HG02973 (cell line): Measurements from ENCODE around the gene DUSP23.
A peak's percentile ranks its signal among the peaks of the same experiment; 100 is the strongest.

ENCODE experiments used
- ATAC-seq: cut with Tn5 transposase; IDR thresholded peaks from one replicate; pipeline ENCODE4 v1.9.1; 2021; ENCODE audit warnings: moderate library complexity; ENCODE audit not compliant: unreplicated experiment

DUSP23 gene

DNA sequence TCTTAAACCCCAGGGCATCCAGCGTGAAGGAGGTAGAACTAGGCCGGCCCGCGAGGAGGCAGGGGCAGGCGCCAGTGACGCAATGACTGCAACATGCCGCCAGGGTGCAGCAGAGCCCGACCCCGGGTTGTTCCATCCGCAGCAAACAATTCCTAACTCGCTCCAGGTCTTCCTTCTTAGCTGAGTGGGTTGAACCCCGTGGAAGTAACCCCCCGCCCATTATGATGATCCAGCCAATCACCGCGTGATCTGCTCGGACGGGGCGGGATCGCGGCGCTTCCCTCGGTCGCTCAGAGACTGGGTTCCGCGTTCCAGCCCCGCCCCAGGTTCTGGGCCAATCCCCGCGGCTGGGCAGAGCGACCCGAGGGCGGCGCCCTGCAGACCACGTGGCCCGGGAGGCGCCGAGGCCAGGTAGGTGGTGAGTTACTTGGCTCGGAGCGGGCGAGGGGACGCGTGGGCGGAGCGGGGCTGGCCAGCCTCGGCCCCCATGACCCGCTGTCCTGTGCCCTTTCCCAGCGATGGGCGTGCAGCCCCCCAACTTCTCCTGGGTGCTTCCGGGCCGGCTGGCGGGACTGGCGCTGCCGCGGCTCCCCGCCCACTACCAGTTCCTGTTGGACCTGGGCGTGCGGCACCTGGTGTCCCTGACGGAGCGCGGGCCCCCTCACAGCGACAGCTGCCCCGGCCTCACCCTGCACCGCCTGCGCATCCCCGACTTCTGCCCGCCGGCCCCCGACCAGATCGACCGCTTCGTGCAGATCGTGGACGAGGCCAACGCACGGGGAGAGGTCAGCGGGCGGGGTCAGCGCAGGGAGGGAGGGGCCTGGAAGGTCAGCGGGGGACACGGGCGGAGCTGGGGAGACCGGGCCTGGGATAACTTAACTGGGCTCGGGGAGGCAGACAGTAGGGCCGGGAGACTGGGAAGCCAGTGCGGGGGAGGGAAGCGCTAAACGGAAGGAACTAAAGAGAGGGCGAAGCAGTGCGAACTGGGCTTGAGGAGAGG is at the start of gene DUSP23:
TSS of gene DUSP23 (plus strand) at position 380 of the 1,000 bp plus-strand sequence. CDS start at position 519, 139 bp downstream.
- peak; percentile 99 for ATAC-seq

DNA sequence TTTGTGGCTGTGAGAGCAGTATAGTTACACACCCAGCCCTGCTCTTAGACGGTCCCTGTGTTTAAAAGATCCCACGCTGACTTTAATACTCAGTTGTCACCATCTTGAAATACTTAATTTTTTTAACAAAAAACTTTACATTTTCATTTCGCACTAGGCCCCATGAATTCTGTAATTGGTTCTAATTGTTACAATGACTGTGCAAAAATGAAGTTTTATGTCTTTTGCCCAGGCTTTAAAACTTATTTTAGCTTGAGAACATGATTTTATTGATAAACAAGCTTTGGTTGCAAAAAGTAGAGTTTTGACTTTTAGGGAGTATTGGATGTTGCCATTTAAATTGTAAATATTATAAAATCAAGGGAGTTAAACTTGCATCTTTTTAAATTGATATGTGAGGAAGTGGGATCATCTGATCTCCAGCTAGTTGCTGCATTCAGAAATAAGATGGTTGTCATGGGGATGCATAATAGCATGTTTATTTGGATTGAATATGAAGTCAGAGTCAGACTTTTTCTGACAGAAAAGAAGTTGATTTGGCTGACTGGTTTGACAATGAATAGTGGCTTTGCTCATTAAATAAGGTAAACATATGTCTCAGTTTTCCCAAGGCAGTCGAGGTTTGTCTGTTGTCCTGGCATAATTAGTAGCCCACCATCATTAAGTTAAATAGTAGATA is 43.4 kb upstream of the DUSP23 start:
- no peak for ATAC-seq

DNA sequence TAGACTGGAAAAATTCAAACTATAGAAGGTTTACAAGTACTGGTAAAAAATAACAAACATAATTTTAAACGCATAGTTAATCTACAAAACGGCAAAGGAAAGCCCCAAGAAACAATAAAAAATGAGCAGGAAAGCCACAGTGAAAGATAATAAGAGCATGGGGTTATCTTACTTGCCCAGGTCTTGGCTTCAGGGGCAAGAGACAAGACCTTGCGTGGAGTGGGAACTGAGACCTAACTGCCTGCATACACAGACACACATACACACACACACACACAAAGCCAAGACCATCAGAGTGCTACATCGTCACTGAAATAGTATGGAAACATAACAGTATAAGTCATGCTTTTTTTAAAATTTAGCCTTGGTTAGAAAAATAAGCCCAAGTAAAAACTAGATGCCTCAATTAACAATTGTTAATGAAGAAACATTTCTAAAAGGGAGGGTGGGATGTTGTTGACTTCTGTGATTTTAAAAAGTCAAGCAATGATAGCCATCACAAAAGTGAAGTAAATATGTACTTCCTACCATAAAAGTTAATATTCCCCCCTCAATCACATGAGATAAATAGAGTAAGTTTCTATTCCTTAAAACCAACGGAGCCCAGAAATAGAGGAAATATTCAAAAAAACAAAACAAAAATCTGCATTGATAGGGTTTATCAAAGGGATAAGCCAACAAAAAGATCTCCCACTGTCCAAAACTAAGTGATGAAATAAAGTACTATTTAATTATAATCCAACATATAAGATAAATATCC is 36.9 kb upstream of the DUSP23 start:
- no peak for ATAC-seq

DNA sequence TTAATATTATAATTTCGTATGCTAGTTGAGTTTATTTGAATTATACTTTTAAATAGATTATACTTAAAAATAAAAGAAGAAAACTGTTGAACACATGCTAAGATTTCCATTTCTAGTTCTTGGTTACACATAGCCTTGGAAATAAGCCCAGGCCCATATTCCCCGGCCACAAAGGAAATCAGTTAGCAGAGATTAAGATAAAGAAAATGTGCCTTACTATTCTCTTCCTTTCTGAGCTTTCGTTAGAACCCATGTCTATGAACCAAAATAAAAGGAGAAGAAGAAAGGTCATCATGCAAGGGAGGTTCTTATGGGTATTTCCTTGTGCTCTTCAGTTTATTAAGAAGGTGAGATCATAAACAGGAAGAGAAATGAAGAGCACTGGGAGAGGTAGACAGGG is 34.1 kb upstream of the DUSP23 start:
- no peak for ATAC-seq

DNA sequence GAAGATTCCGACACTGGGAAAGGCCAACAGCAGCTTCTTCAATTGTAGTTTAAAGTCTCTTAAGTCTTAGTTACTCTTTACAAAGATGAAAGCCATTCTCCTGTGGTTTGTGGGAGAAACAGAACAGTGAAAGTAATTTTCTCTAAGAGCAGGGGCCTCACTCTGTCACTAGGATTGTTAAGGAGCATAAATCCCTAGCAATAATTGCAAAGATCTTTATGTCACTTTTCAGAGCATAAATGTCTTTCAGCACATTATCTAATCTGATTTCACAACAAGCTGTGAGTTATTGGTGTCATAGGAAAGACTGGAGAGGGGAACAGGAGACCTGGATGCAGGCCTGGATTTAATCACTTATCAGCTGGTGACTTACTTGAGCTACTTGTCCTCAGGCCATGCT is 32.4 kb upstream of the DUSP23 start:
- no peak for ATAC-seq

DNA sequence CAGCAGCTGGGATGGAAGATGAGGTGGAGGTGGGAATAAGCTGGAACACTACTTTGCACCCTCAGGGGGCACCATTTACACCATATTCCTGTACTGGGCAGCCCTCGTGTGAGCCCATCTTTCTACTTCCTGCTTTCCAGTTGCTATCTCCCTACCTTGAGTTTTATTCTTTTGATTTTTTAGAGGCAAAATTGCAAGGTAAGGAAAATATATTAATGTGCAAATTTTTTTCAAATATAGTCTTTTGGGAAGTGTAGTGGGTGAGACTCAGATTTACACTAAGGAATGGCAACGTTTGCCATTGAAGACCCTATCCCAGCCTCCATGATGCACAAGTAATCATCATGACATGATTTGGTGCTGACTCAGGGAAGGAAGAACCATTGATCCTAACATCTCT is 31.1 kb upstream of the DUSP23 start:
- ATAC-seq = no peak

DNA sequence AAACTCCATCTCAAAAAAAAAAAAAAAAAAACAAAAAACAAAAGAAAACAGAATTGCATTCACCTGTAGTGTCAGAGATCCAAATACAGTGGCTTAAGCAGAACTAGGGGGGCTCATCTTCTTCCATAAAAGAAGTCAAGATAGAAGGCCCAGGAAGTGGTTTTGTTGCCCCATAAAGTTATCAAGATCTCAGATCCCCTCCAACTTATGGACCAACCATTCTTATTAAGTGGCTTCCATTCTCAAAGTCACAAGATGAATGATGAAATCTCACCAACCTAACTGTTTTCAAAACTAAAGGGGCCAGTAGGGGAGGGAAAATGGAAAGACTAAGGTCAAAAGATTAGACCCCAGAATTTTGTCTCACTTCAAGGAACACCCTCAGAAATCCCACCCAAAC is 30.1 kb upstream of the DUSP23 start:
- ATAC-seq = no peak

DNA sequence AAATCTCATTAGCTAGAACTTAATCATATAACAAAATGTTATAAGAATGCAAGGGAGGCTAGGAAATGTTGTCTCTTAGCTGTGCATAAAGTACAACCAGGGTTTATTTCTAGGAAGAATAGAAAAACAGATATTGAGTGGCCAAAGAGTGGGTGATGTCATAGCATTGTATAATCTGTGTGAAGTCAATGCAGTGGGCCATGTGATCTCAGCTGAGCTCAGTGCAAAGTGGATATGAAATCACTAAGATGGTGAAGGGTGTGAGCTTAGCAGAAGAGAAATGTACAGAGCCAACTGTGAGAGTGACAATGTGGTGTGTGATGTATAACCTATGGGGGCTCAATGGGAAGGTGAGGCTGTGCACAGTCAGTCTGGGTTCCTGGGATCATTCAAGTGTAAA is 29.7 kb upstream of the DUSP23 start:
- no peak for ATAC-seq

DNA sequence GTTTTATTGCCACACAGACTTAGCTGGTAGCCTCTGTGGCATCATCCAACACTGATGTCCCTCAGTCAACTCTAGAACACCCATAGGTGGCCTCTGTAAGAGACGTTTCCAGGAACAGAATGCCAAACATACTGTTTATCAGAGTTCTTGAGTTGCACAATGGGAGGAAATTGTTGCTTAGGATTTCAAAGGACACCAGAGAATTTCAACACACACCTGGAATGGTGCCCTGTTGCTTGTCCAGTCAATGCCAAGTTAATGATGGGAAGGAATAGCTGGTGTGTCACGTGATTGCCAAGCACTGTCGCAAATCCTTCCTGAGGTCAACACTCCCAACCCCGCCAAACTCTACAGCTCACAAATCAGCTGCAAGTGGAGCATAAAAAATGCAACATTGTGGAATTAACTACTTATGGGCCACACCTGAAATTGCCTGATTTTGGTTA is 28.6 kb upstream of the DUSP23 start:
- ATAC-seq = no peak

DNA sequence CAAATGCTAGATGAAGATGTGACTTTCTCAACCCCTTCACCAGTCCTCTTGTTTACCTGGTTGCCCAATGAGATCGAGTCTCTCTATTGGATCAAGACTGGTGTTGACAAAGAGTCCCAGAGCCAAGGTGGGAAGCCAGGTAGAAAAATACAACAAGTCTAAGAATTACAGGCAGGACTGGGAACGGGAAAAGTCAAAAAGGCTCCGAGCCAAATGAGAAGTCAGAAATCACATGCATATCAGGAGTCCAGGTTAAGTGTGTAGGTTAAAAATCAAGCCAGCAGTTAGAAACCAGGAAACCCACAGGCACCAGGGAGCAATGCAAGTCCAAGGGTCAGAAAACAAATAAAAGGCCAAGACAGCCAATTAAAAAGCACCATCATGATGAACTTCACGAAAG is 27.4 kb upstream of the DUSP23 start:
- no peak for ATAC-seq

DNA sequence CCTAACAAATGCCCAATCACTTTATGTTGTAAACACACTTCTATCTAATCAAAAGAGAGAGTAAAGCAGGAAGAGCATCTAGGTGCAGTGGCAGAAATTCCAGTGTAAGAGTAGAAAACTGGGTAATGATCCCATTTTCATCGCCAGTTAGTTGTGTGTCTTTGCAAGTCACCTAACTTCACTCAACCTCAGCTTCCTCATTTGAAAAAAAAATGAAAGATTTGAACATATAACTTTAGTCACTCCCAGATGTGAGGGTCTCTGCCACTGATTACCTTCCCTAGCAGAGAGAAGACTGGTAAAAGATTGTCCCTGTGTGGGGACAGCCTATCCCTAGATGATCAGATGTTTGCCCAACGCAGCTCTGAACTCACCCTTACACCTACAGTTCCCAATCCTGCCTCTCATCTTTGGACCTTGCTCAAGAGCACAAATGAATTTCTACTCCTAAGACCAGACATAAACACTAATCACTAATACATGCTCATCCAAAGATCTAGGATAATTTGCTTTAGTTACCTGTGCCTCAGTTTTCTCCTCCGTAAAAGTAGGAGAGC is 25.2 kb upstream of the DUSP23 start:
- no peak for ATAC-seq

DNA sequence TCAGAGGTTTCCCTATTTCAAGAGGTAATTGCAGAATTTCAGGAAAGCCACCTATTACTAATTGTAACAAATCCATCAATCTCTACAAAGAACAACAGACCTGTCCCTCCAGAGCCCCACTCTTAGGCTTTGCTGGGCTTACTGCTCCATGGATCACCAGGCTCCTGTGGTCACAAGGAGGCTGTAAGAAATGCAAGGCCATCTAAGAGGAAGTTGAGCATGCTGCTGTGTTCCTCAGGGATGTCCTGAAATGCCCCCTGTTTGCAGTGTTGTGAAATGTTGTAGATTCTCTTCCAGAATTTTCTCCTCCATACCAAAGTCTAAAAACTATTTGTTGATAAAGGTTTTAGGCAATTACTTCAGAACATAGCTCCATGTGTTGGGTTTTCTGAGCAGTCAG is 24.4 kb upstream of the DUSP23 start:
- ATAC-seq = no peak

DNA sequence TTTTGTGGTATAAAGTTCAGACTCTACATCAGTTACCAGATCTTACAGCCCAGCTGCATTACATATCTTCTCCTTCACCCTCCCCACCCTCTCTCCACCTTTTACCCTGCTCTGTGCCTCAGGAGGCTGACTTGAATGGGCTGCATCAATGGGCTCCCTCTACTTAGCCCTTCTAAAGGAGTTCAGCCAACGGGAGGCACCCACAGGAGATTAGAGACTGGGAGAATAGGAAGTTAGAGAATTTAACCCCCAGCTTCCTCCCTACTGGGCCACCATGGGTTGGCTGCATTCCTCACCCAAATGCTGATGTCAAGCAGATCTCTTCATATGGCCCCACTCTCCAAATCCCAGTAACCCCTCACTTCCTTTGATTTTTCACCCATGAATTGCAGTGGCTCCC is 17.1 kb upstream of the DUSP23 start:
- ATAC-seq = no peak

DNA sequence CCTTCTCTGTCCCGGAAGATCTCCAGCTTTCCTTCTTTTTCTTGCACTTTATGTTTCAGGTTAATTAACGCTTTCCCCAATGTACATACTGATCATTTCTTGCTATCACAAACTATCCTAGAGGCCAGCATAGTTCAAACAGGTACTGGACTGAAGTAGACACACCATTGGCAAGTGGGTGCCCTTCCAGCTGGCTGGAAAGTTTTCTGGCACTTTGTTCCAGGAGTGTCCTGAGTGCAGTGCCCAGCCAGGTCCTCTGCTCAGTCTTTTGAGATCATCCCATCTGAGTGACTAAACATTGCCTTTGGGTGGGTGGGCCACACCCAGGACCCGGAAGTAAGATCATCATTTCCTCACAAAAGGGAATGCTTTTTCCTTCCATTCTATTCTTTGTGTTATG is 15.0 kb upstream of the DUSP23 start:
- ATAC-seq = no peak

DNA sequence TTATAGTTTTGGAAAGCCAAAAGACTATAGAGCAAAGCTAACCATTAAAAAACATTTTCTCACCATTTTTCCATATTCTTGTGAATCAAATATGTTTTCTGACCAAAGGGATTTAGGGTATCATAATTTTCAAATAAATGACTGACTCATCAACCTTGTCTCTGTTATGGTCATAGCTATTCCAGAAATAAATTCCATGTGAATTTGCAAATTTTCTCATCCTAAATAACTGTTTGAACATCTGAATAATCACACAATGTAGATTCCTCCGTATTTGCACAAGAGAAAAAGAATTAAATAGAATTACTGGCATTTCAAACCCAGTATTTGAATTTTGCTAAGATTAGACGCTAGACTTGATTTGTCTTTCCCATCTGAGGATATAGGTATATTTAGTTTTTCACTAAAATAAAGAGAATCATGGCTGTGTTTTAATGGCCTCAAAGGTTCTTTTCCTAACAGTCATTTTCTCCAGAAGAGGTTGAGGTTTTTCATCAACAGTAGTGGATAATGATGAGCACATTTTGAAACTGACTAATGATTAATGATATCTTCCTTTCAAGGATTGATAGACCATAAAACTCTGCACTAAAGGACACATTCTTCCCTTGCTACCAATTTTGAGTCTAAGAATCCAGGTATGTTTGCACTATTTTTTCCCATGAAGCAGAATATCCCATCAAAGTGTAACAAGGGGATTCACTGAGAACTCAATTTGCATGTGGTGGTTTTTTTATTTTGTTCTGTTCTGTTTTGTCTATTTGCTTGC is 9.5 kb upstream of the DUSP23 start:
- no peak for ATAC-seq

DNA sequence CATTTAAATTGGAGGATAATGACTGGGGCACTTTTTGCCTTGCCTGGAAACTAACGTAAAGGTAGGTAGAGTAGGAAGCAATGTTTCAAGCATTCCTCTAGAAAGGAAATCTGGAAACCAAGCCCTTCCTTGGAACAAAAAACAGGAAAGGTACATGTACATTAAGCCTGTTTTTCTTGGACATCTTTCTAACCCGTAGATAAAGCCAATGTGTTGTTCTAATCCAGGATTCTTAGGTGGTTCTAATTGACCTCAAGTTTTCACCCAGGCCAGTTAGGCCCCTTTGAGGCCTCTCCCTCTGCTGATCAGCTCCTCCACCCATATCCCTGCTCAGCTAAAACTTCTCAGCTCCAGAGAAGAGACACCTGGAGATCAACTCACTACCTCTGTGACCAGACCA is 6.3 kb upstream of the DUSP23 start:
- ATAC-seq = no peak

DNA sequence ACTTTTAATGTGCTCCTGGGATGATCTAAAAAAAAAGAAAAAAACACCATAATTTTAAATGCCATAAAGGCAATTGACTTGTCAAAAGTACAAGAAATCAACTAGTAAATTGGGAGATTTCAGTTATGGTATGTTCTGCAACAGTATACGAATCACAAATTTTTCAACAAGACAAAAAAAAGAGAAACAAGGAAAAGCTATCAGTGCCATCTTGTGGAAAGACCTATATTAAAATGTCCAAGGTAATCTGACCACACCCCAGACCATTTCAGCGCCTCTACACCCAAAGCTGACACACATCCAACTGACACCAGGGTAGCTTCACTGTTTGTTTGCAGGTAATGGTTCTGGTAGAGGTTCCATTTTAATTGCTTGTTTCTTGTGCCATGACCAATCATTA is 5.0 kb upstream of the DUSP23 start:
- ATAC-seq = no peak

DNA sequence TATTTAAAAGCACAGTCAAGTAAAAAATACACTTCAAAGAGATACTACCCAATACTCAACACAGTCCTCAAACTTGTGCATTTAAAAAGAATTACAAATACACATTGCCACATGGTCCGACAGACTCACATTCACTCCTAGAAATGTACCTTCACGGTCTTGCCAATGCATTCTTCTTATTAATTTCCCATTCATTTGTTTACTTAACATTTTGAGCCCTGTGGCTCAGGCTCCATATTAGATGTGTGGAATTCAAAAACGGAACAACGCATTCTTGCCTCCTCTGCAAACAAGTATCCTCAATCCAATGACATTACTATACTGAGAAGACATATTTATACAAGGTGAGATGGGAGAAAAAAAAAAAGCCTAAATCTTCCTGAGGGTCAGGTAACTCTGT is 2.5 kb upstream of the DUSP23 start:
- no peak for ATAC-seq

DNA sequence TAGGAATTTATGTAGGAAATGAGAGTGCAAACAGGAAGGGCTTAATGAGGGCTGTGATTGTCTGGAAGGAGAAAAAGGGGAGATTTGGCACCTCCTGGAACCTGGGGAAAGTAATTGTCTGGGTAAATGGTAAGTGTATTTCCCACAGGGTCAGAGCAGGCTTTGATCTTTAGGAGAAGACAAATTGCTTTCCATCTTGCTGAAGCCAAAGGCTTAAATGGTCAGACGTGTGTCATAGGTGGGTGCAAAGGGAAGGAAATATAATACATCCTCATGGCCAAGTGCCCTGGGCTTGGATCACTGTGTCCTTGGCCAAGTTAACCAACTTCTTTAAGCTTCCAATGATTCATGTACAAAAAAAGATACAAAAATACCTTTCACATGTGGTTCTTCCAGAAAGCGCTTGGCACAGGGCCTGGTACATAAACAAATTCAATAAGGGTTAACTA is 1.3 kb upstream of the DUSP23 start:
- no peak for ATAC-seq

DNA sequence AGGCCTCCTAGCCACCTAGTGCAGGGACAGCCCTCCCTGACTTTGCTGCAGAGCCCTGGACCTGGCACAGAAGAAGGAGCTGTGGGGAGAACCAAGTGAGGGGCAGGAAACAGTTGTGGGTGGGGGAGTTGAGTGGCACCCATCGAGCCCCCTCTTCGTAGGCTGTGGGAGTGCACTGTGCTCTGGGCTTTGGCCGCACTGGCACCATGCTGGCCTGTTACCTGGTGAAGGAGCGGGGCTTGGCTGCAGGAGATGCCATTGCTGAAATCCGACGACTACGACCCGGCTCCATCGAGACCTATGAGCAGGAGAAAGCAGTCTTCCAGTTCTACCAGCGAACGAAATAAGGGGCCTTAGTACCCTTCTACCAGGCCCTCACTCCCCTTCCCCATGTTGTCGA is 1.2 kb downstream of the DUSP23 start:
- no peak for ATAC-seq
